ENCODE results near the gene SEMA5A.

Gene SEMA5A

GRCh38 chr5:9239071-9239470, 306.8 kb downstream of the SEMA5A start:
- H3K27ac ChIP-seq, result no peak overlapping the region
- TF ChIP-seq, protein P1, sequence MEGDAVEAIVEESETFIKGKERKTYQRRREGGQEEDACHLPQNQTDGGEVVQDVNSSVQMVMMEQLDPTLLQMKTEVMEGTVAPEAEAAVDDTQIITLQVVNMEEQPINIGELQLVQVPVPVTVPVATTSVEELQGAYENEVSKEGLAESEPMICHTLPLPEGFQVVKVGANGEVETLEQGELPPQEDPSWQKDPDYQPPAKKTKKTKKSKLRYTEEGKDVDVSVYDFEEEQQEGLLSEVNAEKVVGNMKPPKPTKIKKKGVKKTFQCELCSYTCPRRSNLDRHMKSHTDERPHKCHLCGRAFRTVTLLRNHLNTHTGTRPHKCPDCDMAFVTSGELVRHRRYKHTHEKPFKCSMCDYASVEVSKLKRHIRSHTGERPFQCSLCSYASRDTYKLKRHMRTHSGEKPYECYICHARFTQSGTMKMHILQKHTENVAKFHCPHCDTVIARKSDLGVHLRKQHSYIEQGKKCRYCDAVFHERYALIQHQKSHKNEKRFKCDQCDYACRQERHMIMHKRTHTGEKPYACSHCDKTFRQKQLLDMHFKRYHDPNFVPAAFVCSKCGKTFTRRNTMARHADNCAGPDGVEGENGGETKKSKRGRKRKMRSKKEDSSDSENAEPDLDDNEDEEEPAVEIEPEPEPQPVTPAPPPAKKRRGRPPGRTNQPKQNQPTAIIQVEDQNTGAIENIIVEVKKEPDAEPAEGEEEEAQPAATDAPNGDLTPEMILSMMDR (conservative IDR thresholded peaks at IDR 0.05), result no peak

GRCh38 chr5:9233712-9234111, 312.2 kb downstream of the SEMA5A start:
- TF ChIP-seq, protein P1 (conservative IDR thresholded peaks at IDR 0.05), result no peak
- no peak overlapping the region for H3K27ac ChIP-seq

DNA sequence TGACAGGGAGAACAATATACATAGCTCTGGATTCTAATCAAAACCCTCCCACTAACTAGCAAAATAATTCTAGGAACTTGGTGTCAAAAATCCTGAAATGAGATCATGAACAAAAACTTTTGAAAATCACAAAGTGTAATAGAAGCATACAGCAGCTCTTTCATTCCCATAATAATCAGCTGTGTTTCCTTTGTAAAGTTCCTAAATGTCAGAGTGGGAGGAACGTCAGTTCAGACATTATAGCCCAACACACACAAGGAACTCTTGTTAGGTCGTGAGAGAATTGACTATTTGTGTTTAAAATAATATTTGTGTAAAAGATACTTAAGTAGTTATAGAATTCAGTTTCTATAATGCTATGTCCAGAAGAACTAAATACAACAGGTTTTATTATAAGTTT, 312.8 kb downstream of the SEMA5A start:
- no peak overlapping the region for H3K27ac ChIP-seq
- TF ChIP-seq, protein P1 (conservative IDR thresholded peaks at IDR 0.05), result no peak

GRCh38 chr5:9231842-9232241, 314.0 kb downstream of the SEMA5A start:
- no peak overlapping the region for H3K27ac ChIP-seq
- TF ChIP-seq, protein P1 (conservative IDR thresholded peaks at IDR 0.05), result no peak

DNA sequence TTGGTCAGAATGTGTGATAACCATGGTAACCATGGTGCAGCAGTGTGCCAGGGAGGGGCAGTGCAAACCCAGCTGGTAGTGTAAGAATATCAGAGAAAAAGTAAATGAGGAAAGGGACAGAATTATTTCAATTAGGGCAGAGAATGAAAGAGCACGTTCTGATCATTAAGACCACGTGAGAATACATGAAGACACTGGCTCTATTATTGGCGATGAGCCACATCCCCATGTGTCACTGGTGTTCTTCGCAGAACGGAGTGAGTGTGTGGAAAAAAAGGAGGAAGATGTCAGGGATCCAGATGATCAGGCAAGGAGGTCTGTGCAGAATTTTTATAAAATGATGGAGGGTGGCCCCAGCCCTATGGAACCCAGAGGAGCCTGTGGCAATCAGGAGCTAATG, 315.5 kb downstream of the SEMA5A start:
- TF ChIP-seq, protein P1 (conservative IDR thresholded peaks at IDR 0.05), result no peak
- no peak overlapping the region for H3K27ac ChIP-seq

DNA sequence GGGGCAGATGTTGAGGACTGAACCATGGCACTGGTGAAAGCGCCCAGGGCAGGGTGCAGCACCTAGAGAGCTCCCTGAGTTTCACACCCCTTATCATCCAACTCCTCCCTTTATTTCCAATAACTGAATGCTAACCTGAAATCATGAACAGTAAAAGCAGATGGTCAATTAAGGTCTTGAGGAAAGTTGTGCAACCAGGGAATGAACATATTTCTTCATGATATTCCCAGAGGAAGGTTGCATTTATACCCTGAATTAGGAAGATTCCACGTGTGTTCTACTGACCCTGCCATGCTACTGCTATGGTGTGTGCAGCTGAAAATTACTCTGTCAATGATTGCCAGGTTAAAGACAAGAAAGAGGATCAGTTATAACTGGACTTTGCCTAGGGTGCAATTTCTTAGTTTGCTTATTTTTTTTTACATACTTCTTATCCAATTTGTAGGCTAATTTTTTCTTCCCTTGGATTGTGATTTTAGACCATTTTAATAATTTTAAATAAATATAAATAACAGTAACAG, 319.8 kb downstream of the SEMA5A start:
- TF ChIP-seq, protein P1 (conservative IDR thresholded peaks at IDR 0.05), result no peak
- H3K27ac ChIP-seq, result no peak overlapping the region

- TF ChIP-seq, protein P1 (conservative IDR thresholded peaks at IDR 0.05), result no peak
- no peak overlapping the region for H3K27ac ChIP-seq
Observed at GRCh38 chr5:9222054-9222976, 323.6 kb downstream of the SEMA5A start.

All from VCaP (cell line).